ENCODE results near the gene MIP. TPM values are rescaled to one million over a fixed set of nuclear protein-coding genes. Genes with fewer than 3 reads are reported as not detected.

Gene MIP
- total and polyA plus RNA-seq, 2 of the 13 experiments (the other 11 are each of a cell fraction or from before 2014, with no cell fraction given), result not detected

GRCh38 chr12:56448860-56449621, 5.4 kb downstream of the MIP start, which contains the start of gene TIMELESS (continued):
- TF ChIP-seq CBX2 (IDR thresholded peaks at IDR 0.05; ENCODE audit: low read depth, low read length) (no peak), CBX2 (CRISPR knock-in tag; IDR thresholded peaks at IDR 0.05; ENCODE audit: low read depth) (0 out of 2 replicates have a peak, but pooled peaks have one; percentile 16), PLSCR1 (CRISPR knock-in tag; IDR thresholded peaks at IDR 0.05; ENCODE audit: borderline replicate concordance) (no peak), ZNF543 (CRISPR knock-in tag; IDR thresholded peaks at IDR 0.05) (peak; percentile 53; the same call in 1 of the 2 replicates), ZIK1 (CRISPR knock-in tag; IDR thresholded peaks at IDR 0.05; ENCODE audit: borderline replicate concordance, low read depth) (peak; percentile 90; the same call in 1 of the 2 replicates), ZNF629 (CRISPR knock-in tag; conservative IDR thresholded peaks at IDR 0.05) (0 out of 2 replicates have a peak, but pooled peaks have one; percentile 11), ZNF546 (CRISPR knock-in tag; conservative IDR thresholded peaks at IDR 0.05) (no peak), ZNF382 (CRISPR knock-in tag; IDR thresholded peaks at IDR 0.05; ENCODE audit: borderline replicate concordance) (no peak), NFAT5 (CRISPR knock-in tag; IDR thresholded peaks at IDR 0.05) (no peak), ZNF18 (CRISPR knock-in tag; IDR thresholded peaks at IDR 0.05; ENCODE audit: insufficient replicate concordance) (peak; percentile 15), CEBPG (CRISPR knock-in tag; IDR thresholded peaks at IDR 0.05) (no peak; the same call in 1 of the 2 replicates), LBX2 (CRISPR knock-in tag; IDR thresholded peaks at IDR 0.05; ENCODE audit: borderline replicate concordance) (peak; percentile 84; the same call in 1 of the 2 replicates), U2AF2 (IDR thresholded peaks at IDR 0.05; ENCODE audit: low read depth, low read length) (no peak), KDM2A (CRISPR knock-in tag; IDR thresholded peaks at IDR 0.05; ENCODE audit: borderline replicate concordance, low read depth) (peak; percentile 69), ATF4 (CRISPR knock-in tag; IDR thresholded peaks at IDR 0.05) (peak in 1 of 2 experiments; percentile 31; a peak in 2 of 4 replicates), PATZ1 (CRISPR knock-in tag; IDR thresholded peaks at IDR 0.05) (0 out of 2 replicates have a peak, but pooled peaks have one; percentile 28)

All from HepG2 (cell line).